ENCODE data around the gene CD1E.

The CD1E gene

DNA sequence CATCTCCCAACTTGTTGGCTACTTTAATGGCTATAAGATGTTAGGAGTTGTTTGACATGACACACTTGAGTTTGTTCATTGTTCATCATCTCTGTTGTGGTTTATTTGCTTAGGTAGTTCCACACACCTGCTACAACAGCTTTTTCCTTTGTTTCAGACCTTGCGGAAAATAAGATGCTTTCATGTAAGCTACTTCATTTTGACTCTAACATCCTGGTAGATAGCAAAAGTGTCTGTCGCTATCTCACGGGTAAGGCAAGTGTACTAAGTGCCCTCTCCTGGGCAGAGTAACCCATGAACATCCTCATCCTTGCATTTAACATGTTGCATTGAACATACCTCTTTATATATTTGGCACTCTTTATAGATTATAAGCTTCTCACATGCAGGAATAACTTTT lies 47.2 kb downstream of the CD1E start:
- no peak overlapping the region for H3K27ac ChIP-seq (ENCODE audit: low read depth, low read length, severe bottlenecking)
- no peaks in the 10 kb centered on the region for H3K9me3 ChIP-seq (ENCODE audit: control insufficient read depth, low read length)
- H3K4me1 ChIP-seq (ENCODE audit: control insufficient read depth, insufficient read depth, low read length, poor library complexity, severe bottlenecking): no peaks in the 10 kb centered on the region
- H3K36me3 ChIP-seq (ENCODE audit: control insufficient read depth, insufficient read depth, low read length): no peaks in the 10 kb centered on the region
- H3K4me3 ChIP-seq (ENCODE audit: extremely low read depth, insufficient read depth, low read length, poor library complexity, severe bottlenecking): no peak overlapping the region
- WGBS, 2 experiments (ENCODE audit: insufficient coverage in 2 of 2): 87 to 88% methylated on average over 3 of the region's 3 CpGs

DNA sequence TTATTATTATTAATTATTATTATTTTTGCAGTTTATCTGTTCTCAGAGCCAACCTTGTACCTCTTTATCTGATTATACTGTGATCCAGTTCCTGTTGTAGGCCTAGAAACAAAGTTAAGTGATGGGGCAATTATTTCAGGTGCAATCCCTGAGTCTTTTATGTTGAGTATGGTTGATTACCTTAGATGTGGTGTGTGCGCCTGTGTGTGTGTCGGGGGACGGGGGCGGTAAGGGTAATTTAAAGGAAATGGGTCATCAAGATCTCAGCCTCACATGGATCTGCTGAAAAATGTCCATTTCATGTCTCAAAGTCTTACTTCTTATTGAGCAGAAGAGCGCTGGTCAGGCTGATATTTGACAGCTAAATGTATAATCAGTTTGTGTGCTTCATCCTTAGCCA lies 53.4 kb downstream of the CD1E start:
- Histone ChIP-seq H3K27ac (ENCODE audit: low read depth, low read length, severe bottlenecking) (no peak overlapping the region), H3K9me3 (ENCODE audit: control insufficient read depth, low read length) (no peaks in the 10 kb centered on the region), H3K36me3 (ENCODE audit: control insufficient read depth, insufficient read depth, low read length) (no peaks in the 10 kb centered on the region), H3K4me3 (ENCODE audit: extremely low read depth, insufficient read depth, low read length, poor library complexity, severe bottlenecking) (no peak overlapping the region), H3K4me1 (ENCODE audit: control insufficient read depth, insufficient read depth, low read length, poor library complexity, severe bottlenecking) (no peaks in the 10 kb centered on the region)
- 90% methylated on average over 3 of the region's 5 CpGs; no CpG with 5 or more reads in 1 of the 2 experiments for WGBS, 2 experiments (ENCODE audit: insufficient coverage in 2 of 2)
